ENCODE results near the gene TRPC4AP.

- TF ChIP-seq CTCF (IDR thresholded peaks at IDR 0.05; ENCODE audit: insufficient read depth, low read length, poor library complexity, severe bottlenecking) (no peak), EZH2phosphoT487 (conservative IDR thresholded peaks at IDR 0.05; ENCODE audit: low read length) (no peak)
Measured at GRCh38 chr20:34985461-34986310, 106.9 kb downstream of the TRPC4AP start.

All from SU-DHL-6 (cell line).